Stimulated activated naive B cell treated with anti-CD40 and anti-IgM and Interleukin-4, amounts not matched to agents 10 μg/mL and 1 μg/mL and 100 μg/mL, for 72 hours (primary cell): ENCODE data around the gene COQ9.

Experiments used
- ATAC-seq, 2 donors: fragments of 150-1000 bp; cut with Tn5 transposase; replicated peaks; 2 replicates each; pipeline ENCODE4 v1.10.0; 2021; ENCODE audit warnings: moderate library complexity in 1 of 2
- DNase-seq: peaks from one replicate; pipeline ENCODE4 v3.0.0; 2021
- H3K27ac Mint-ChIP-seq: one replicate; pipeline ENCODE4 v1.8.0; 2022; ENCODE audit warnings: mild to moderate bottlenecking, mixed read lengths
- H3K27me3 Mint-ChIP-seq, 2 donors: one replicate each; pipeline ENCODE4 v1.8.0; 2022; ENCODE audit warnings: mixed read lengths in 2 of 2
- H3K36me3 Mint-ChIP-seq, 2 donors: one replicate each; pipeline ENCODE4 v1.8.0; 2022; ENCODE audit warnings: mixed read lengths in 2 of 2, mild to moderate bottlenecking in 1 of 2
- H3K4me1 Mint-ChIP-seq, 2 donors: one replicate each; pipeline ENCODE4 v1.8.0; 2022; ENCODE audit warnings: mixed read lengths in 2 of 2, mild to moderate bottlenecking in 1 of 2
- H3K4me3 Mint-ChIP-seq, 2 donors: one replicate each; pipeline ENCODE4 v1.8.0; 2022; ENCODE audit warnings: mild to moderate bottlenecking in 2 of 2, mixed read lengths in 2 of 2, moderate library complexity in 1 of 2
- H3K9me3 Mint-ChIP-seq, 2 donors: one replicate each; pipeline ENCODE4 v1.8.0; 2022; ENCODE audit warnings: mixed read lengths in 2 of 2, mild to moderate bottlenecking in 1 of 2

Gene COQ9

GRCh38 chr16:57500578-57501111 is 53.4 kb downstream of the COQ9 start:
- ATAC-seq (no peak), DNase-seq (no peak)
- peaks cover 15 to 16% of the 10 kb centered on the region in 2 donors for H3K27me3 Mint-ChIP-seq
- peaks cover 8 to 15% of the 10 kb centered on the region in 2 donors for H3K4me1 Mint-ChIP-seq
- H3K9me3 Mint-ChIP-seq = no peaks in the 10 kb centered on the region
- H3K36me3 Mint-ChIP-seq = no peaks in the 10 kb centered on the region
- H3K27ac Mint-ChIP-seq = no peak overlapping the region
- H3K4me3 Mint-ChIP-seq = no peak overlapping the region

GRCh38 chr16:57501492-57501891 is 54.2 kb downstream of the COQ9 start:
- no peaks in the 10 kb centered on the region for H3K36me3 Mint-ChIP-seq
- no peak overlapping the region for H3K27ac Mint-ChIP-seq
- DNase-seq (no peak), ATAC-seq (no peak)
- H3K27me3 Mint-ChIP-seq = peaks cover 16 to 18% of the 10 kb centered on the region in 2 donors
- peaks cover 8 to 15% of the 10 kb centered on the region in 2 donors for H3K4me1 Mint-ChIP-seq
- H3K4me3 Mint-ChIP-seq = no peak overlapping the region
- no peaks in the 10 kb centered on the region for H3K9me3 Mint-ChIP-seq

- Mint-ChIP-seq H3K4me1 (peaks cover 8 to 15% of the 10 kb centered on the region in 2 donors), H3K36me3 (no peaks in the 10 kb centered on the region), H3K27ac (no peak overlapping the region), H3K27me3 (peaks cover 16 to 25% of the 10 kb centered on the region in 2 donors), H3K4me3 (no peak overlapping the region), H3K9me3 (no peaks in the 10 kb centered on the region)
- ATAC-seq (no peak), DNase-seq (no peak)
Measured at GRCh38 chr16:57502048-57502775, 54.9 kb downstream of the COQ9 start.

- Mint-ChIP-seq H3K27me3 (peaks cover 16 to 27% of the 10 kb centered on the region in 2 donors), H3K36me3 (no peaks in the 10 kb centered on the region), H3K4me1 (peaks cover 8 to 15% of the 10 kb centered on the region in 2 donors), H3K27ac (no peak overlapping the region), H3K9me3 (no peaks in the 10 kb centered on the region), H3K4me3 (no peak overlapping the region)
- ATAC-seq (no peak), DNase-seq (no peak)
Measured at GRCh38 chr16:57503366-57503765, 56.1 kb downstream of the COQ9 start.

GRCh38 chr16:57504001-57504400 is 56.7 kb downstream of the COQ9 start:
- H3K27ac Mint-ChIP-seq = no peak overlapping the region
- no peaks in the 10 kb centered on the region for H3K9me3 Mint-ChIP-seq
- H3K4me1 Mint-ChIP-seq = peaks cover 8 to 15% of the 10 kb centered on the region in 2 donors
- no peak for ATAC-seq
- no peaks in the 10 kb centered on the region for H3K36me3 Mint-ChIP-seq
- DNase-seq = no peak
- H3K27me3 Mint-ChIP-seq = peaks cover 16 to 27% of the 10 kb centered on the region in 2 donors
- no peak overlapping the region for H3K4me3 Mint-ChIP-seq

- Mint-ChIP-seq H3K36me3 (no peaks in the 10 kb centered on the region), H3K9me3 (no peaks in the 10 kb centered on the region), H3K27me3 (peaks cover 16 to 27% of the 10 kb centered on the region in 2 donors), H3K4me3 (no peak overlapping the region), H3K27ac (no peak overlapping the region), H3K4me1 (peaks cover 8 to 15% of the 10 kb centered on the region in 2 donors)
- ATAC-seq = no peak
- DNase-seq = no peak
Measured at GRCh38 chr16:57504491-57504890, 57.2 kb downstream of the COQ9 start.

- Mint-ChIP-seq H3K4me3 (no peak overlapping the region), H3K4me1 (peaks cover 8 to 15% of the 10 kb centered on the region in 2 donors), H3K27me3 (peaks cover 16 to 27% of the 10 kb centered on the region in 2 donors), H3K9me3 (no peaks in the 10 kb centered on the region), H3K36me3 (no peaks in the 10 kb centered on the region), H3K27ac (no peak overlapping the region)
- DNase-seq (no peak), ATAC-seq (no peak)
Measured at GRCh38 chr16:57505169-57505568, 57.9 kb downstream of the COQ9 start.

- Mint-ChIP-seq H3K27me3 (peaks cover 16 to 23% of the 10 kb centered on the region in 2 donors), H3K4me1 (peaks cover 2 to 6% of the 10 kb centered on the region in 2 donors), H3K4me3 (no peak overlapping the region), H3K27ac (no peak overlapping the region), H3K9me3 (no peaks in the 10 kb centered on the region), H3K36me3 (peaks cover 3 to 5% of the 10 kb centered on the region in 2 donors)
- DNase-seq (no peak), ATAC-seq (no peak)
Measured at GRCh38 chr16:57507136-57508034, 60.1 kb downstream of the COQ9 start.

- H3K27ac Mint-ChIP-seq = no peak overlapping the region
Measured at GRCh38 chr16:57508035-57508425, 60.8 kb downstream of the COQ9 start.

GRCh38 chr16:57509231-57509923 is 62.1 kb downstream of the COQ9 start:
- Mint-ChIP-seq H3K9me3 (no peaks in the 10 kb centered on the region), H3K36me3 (peaks cover 3 to 17% of the 10 kb centered on the region in 2 donors), H3K4me3 (no peak overlapping the region), H3K27me3 (peaks cover 6 to 16% of the 10 kb centered on the region in 2 donors), H3K4me1 (no peaks in the 10 kb centered on the region), H3K27ac (no peak overlapping the region)
- DNase-seq = no peak
- ATAC-seq = no peak

More at GRCh38 chr16:57508035-57508425, 60.8 kb downstream of the COQ9 start:
- ATAC-seq = no peak
- DNase-seq = no peak
- Mint-ChIP-seq H3K27me3 (peaks cover 10 to 19% of the 10 kb centered on the region in 2 donors), H3K9me3 (no peaks in the 10 kb centered on the region), H3K4me1 (peaks cover 0 to under 1% of the 10 kb centered on the region in 2 donors), H3K36me3 (peaks cover 3 to 8% of the 10 kb centered on the region in 2 donors), H3K4me3 (no peak overlapping the region)

GRCh38 chr16:57510016-57510871 is 63.0 kb downstream of the COQ9 start:
- H3K27ac Mint-ChIP-seq = no peak overlapping the region
- DNase-seq = no peak
- peaks cover 6 to 20% of the 10 kb centered on the region in 2 donors for H3K36me3 Mint-ChIP-seq
- no peak overlapping the region for H3K4me3 Mint-ChIP-seq
- ATAC-seq = no peak
- H3K9me3 Mint-ChIP-seq = no peaks in the 10 kb centered on the region
- peaks cover 0 to 11% of the 10 kb centered on the region in 2 donors for H3K27me3 Mint-ChIP-seq
- no peaks in the 10 kb centered on the region for H3K4me1 Mint-ChIP-seq
